GM12891 (cell line): ENCODE measurements around the gene VASP.

ENCODE experiments used
- DNase-seq: peaks from one replicate; pipeline ENCODE4 v3.0.0; 2011; ENCODE audit warnings: low spot score; ENCODE audit not compliant: insufficient read length
- FAIRE-seq: peaks from 2 replicates; lab custom pipeline; 2011; peaks lifted over from hg19 to GRCh38; lab: Jason Lieb, UNC
- PAX5 ChIP-seq: IDR thresholded peaks from 2 replicates; pipeline ENCODE4 v1.6.1; 2011; ENCODE audit warnings: low read length, moderate library complexity, mild to moderate bottlenecking; ENCODE audit not compliant: insufficient read depth, severe bottlenecking
- POLR2A ChIP-seq: IDR thresholded peaks from 2 replicates; pipeline ENCODE4 v1.6.1; 2011; ENCODE audit warnings: low read depth, low read length, control low read depth
- POLR2AphosphoS5 ChIP-seq: IDR thresholded peaks from 2 replicates; pipeline ENCODE4 v1.6.1; 2011; ENCODE audit warnings: low read depth, low read length, control low read depth
- POU2F2 ChIP-seq: IDR thresholded peaks from 2 replicates; pipeline ENCODE4 v1.6.1; 2011; ENCODE audit warnings: low read depth, mild to moderate bottlenecking, control low read depth, low read length, moderate library complexity
- SPI1 ChIP-seq: IDR thresholded peaks from 2 replicates; pipeline ENCODE4 v1.6.1; 2011; ENCODE audit warnings: low read depth, low read length, control low read depth
- TAF1 ChIP-seq: IDR thresholded peaks from 2 replicates; pipeline ENCODE4 v1.6.1; 2011; ENCODE audit warnings: low read depth, low read length, control low read depth

Gene VASP

GRCh38 chr19:45473682-45474605, 33.3 kb upstream of the VASP start:
- no peak for FAIRE-seq
- TF ChIP-seq TAF1 (no peak), PAX5 (no peak), POLR2AphosphoS5 (no peak), POU2F2 (no peak), POLR2A (no peak), SPI1 (no peak)
- no peak for DNase-seq

- TF ChIP-seq TAF1 = no peak
- TF ChIP-seq POLR2AphosphoS5 = no peak
- TF ChIP-seq SPI1 = no peak
- FAIRE-seq = no peak
- no peak for DNase-seq
These were observed 32.4 kb upstream of the VASP start for GRCh38 chr19:45474606-45475521.

- TF ChIP-seq SPI1 (no peak), TAF1 (no peak), POU2F2 (no peak), POLR2A (no peak)
- no peak for FAIRE-seq
- no peak for DNase-seq
These were observed 31.6 kb upstream of the VASP start for GRCh38 chr19:45475537-45476291.

- FAIRE-seq (no peak), DNase-seq (no peak)
- TF ChIP-seq POU2F2 (no peak), POLR2AphosphoS5 (no peak), TAF1 (no peak), SPI1 (no peak), POLR2A (no peak), PAX5 (no peak)
These were observed 31.0 kb upstream of the VASP start for GRCh38 chr19:45476304-45476703.

- TF ChIP-seq TAF1 = no peak
- TF ChIP-seq PAX5 = no peak
- TF ChIP-seq POLR2AphosphoS5 = no peak
- no peak for TF ChIP-seq POU2F2
- TF ChIP-seq SPI1 = no peak
- no peak for TF ChIP-seq POLR2A
- DNase-seq (no peak), FAIRE-seq (no peak)
These were observed 30.1 kb upstream of the VASP start for GRCh38 chr19:45477186-45477585.

- TF ChIP-seq POLR2AphosphoS5 (no peak), SPI1 (no peak), POU2F2 (no peak), POLR2A (no peak), TAF1 (no peak), PAX5 (no peak)
- FAIRE-seq = no peak
- no peak for DNase-seq
These were observed 29.4 kb upstream of the VASP start for GRCh38 chr19:45477713-45478453.

- FAIRE-seq = peak; percentile 96
- peak; percentile 100 for TF ChIP-seq POU2F2
- no peak for TF ChIP-seq SPI1
- peak; percentile 75 for TF ChIP-seq POLR2A
- peak; percentile 68 for TF ChIP-seq POLR2AphosphoS5
- TF ChIP-seq PAX5 = no peak
- TF ChIP-seq TAF1 = no peak; the same call in 1 of the 2 replicates
- peak; percentile 68 for DNase-seq
These were observed 28.6 kb upstream of the VASP start for GRCh38 chr19:45478454-45479238.

GRCh38 chr19:45483033-45483432, 24.2 kb upstream of the VASP start:
- FAIRE-seq = no peak
- TF ChIP-seq TAF1 = no peak
- TF ChIP-seq SPI1 = no peak
- TF ChIP-seq PAX5 = no peak
- TF ChIP-seq POU2F2 = no peak
- no peak for TF ChIP-seq POLR2A
- TF ChIP-seq POLR2AphosphoS5 = no peak
- no peak for DNase-seq
